Sigmoid colon (tissue), 7 donors: ENCODE data around the gene TM9SF4. TPM values are rescaled to one million over a fixed set of nuclear protein-coding genes. Genes with fewer than 3 reads are reported as not detected.

ENCODE experiments used
- DNase-seq: peaks from one replicate; pipeline ENCODE4 v3.0.0-alpha.2; 2019
- H3K27ac ChIP-seq, 4 donors: fragments of 200-600 bp; sonication (generic); one replicate each; pipeline ENCODE4 v1.5.1; 2016 to 2019; ENCODE audit warnings: mild to moderate bottlenecking in 1 of 4
- H3K27me3 ChIP-seq, 3 donors: fragments of 200-600 bp; sonication (generic); one replicate each; pipeline ENCODE4 v1.5.1; 2019; ENCODE audit warnings: mild to moderate bottlenecking in 1 of 3
- H3K36me3 ChIP-seq, 4 donors: fragments of 200-600 bp; sonication (generic); one replicate each; pipeline ENCODE4 v1.5.1; 2016 to 2019
- H3K4me1 ChIP-seq, 4 donors: fragments of 200-600 bp; sonication (generic); one replicate each; pipeline ENCODE4 v1.5.1; 2017 to 2019
- H3K4me3 ChIP-seq, 4 donors: fragments of 200-600 bp; sonication (generic); one replicate each; pipeline ENCODE4 v1.5.1; 2017 to 2019; ENCODE audit warnings: mild to moderate bottlenecking in 2 of 4, moderate library complexity in 1 of 4
- H3K9me3 ChIP-seq, 4 donors: fragments of 200-600 bp in 3 of 4; sonication (generic) in 3 of 4; one replicate each; pipeline versions ENCODE4 v1.5.1 to v1.6.1; 2013 to 2019
- EP300 ChIP-seq, 4 donors: sonication (generic); formaldehyde crosslinking; IDR thresholded peaks; one replicate each; pipeline ENCODE4 v1.6.1; 2017; ENCODE audit warnings: antibody characterized with exemption in 4 of 4
- POLR2A ChIP-seq, 2 donors: fragments of 450-650 bp; IDR thresholded peaks; one replicate each; pipeline ENCODE4 v1.6.1; 2016; ENCODE audit warnings: antibody characterized with exemption in 2 of 2, mild to moderate bottlenecking in 2 of 2, moderate library complexity in 2 of 2
- POLR2AphosphoS5 ChIP-seq, 4 donors: sonication (generic); formaldehyde crosslinking; IDR thresholded peaks; one replicate each; pipeline ENCODE4 v1.6.1; 2017; ENCODE audit warnings: antibody characterized with exemption in 4 of 4
- WGBS, 2 donors: extraction: QIAGEN DNeasy Blood & Tissue Kit; methylation state at CpG; one replicate each; pipeline ENCODE4 v1.1.7; 2013; 5-methylcytosine and 5-hydroxymethylcytosine counted together
- intact Hi-C: fragments of 100-400 bp; cut with DNase I; formaldehyde crosslinking; loops from one replicate; pipeline ENCODE4 v1.15.1; 2023
- polyA plus RNA-seq, 3 donors: library from polyadenylated mRNA; stranded (reverse); fragments of 200-250 nt; gene quantifications; one replicate each; pipeline ENCODE4 v1.2.3, GENCODE V29; 2013
- total RNA-seq, 4 donors: library from RNA; depleted of rRNA; stranded (reverse); fragments of >200 nt; gene quantifications; one replicate each; pipeline ENCODE4 v1.1.0, GENCODE V29; 2016
- TF ChIP-seq, protein P1 (sequence below), 4 experiments: fragments of 450-650 bp in 3 of 4; fragments of 200-600 bp in 1 of 4; IDR thresholded peaks; one replicate each; pipeline ENCODE4 v1.5.1; 2016 to 2019; ENCODE audit warnings: antibody characterized with exemption in 4 of 4, mild to moderate bottlenecking in 3 of 4, moderate library complexity in 2 of 4
- donor health status: healthy with polysubstance abuse.
- donor health status: Bipolar disorder and iron deficiency.
- donor health status: healthy.

Gene TM9SF4
- total and polyA plus RNA-seq, 7 donors = 6.6 to 38.3 (median 17.1) TPM

DNA sequence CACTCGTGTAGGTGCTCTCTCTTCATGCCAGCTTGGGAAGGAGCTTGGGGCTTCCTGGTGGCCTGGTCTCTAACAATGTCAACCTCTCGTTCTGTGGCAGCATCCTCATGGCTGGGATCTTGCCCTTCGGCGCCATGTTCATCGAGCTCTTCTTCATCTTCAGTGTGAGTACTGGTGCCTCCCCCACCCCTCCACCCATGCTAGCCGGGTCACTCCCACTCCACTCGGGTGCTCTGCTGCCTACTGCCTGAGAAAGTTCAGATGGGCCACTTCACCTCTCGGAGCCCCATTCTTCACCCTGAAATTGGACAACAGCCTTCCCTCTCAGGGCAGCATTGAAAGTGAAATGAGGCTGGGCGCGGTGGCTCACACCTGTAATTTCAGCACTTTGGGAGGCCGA, 48.8 kb downstream of the TM9SF4 start:
- 97 to 98% methylated on average over 11 of the region's 11 CpGs for whole genome bisulfite sequencing, 2 donors
- Histone ChIP-seq H3K36me3 (peaks cover 12 to 84% (median 46%) of the 10 kb centered on the region in 4 donors), H3K27me3 (no peaks in the 10 kb centered on the region), H3K4me1 (peaks cover 0 to 13% (median 8%) of the 10 kb centered on the region in 4 donors), H3K27ac (no peak overlapping the region), H3K9me3 (no peaks in the 10 kb centered on the region), H3K4me3 (no peak overlapping the region)
- TF ChIP-seq, protein P1, sequence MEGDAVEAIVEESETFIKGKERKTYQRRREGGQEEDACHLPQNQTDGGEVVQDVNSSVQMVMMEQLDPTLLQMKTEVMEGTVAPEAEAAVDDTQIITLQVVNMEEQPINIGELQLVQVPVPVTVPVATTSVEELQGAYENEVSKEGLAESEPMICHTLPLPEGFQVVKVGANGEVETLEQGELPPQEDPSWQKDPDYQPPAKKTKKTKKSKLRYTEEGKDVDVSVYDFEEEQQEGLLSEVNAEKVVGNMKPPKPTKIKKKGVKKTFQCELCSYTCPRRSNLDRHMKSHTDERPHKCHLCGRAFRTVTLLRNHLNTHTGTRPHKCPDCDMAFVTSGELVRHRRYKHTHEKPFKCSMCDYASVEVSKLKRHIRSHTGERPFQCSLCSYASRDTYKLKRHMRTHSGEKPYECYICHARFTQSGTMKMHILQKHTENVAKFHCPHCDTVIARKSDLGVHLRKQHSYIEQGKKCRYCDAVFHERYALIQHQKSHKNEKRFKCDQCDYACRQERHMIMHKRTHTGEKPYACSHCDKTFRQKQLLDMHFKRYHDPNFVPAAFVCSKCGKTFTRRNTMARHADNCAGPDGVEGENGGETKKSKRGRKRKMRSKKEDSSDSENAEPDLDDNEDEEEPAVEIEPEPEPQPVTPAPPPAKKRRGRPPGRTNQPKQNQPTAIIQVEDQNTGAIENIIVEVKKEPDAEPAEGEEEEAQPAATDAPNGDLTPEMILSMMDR (IDR thresholded peaks at IDR 0.05) = no peak
- no peak for TF ChIP-seq POLR2A (IDR thresholded peaks at IDR 0.05)
- no peak for TF ChIP-seq POLR2AphosphoS5 (IDR thresholded peaks at IDR 0.05)
- no peak for TF ChIP-seq EP300 (IDR thresholded peaks at IDR 0.05)
- intact Hi-C loops = no loop called here
- DNase-seq = peak; percentile 30

DNA sequence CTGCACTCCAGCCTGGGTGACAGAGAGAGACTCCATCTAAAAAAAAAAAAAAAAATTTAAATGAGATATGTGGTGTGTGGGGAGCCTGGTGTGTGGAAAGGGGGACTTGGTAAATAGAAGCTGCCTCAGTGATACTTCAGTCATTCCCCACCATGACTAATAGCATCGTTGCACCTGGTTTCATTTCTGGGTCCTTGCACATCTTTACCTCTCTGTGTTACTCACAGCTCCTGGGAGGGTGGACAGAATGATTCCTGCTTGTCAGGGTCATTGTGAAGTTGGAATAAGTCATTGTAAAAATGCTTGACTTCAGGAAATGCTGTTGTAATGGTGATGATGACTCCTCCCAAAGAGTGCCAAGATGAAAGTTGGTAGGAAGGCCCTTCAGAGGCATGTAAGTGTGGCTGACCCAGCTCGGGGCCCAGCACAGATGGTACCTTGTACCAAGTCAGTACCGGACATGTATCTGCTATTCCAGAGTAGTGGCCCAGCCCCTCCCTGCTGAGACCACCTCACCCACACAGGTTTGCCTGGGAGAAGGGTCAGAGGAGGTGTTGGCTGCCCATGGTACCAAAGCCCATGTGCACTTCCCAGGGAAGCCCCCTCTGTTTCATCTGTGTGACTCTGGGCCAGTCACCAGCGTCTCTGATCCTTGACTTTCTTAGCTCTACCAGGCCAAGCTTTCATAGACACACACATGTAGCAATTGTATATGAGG, 49.6 kb downstream of the TM9SF4 start:
- Histone ChIP-seq H3K27ac (no peak overlapping the region), H3K9me3 (no peaks in the 10 kb centered on the region), H3K4me3 (no peak overlapping the region), H3K36me3 (peaks cover 6 to 84% (median 43%) of the 10 kb centered on the region in 4 donors), H3K4me1 (peaks cover 0 to 13% (median 8%) of the 10 kb centered on the region in 4 donors), H3K27me3 (no peaks in the 10 kb centered on the region)
- intact Hi-C loops = no loop called here
- WGBS, 2 donors = 93 to 97% methylated on average over 4 of the region's 4 CpGs
- TF ChIP-seq EP300 (IDR thresholded peaks at IDR 0.05) = no peak
- TF ChIP-seq POLR2AphosphoS5 (IDR thresholded peaks at IDR 0.05) = no peak
- TF ChIP-seq, protein P1 (IDR thresholded peaks at IDR 0.05) = no peak
- TF ChIP-seq POLR2A (IDR thresholded peaks at IDR 0.05) = no peak
- DNase-seq = peak; percentile 28

DNA sequence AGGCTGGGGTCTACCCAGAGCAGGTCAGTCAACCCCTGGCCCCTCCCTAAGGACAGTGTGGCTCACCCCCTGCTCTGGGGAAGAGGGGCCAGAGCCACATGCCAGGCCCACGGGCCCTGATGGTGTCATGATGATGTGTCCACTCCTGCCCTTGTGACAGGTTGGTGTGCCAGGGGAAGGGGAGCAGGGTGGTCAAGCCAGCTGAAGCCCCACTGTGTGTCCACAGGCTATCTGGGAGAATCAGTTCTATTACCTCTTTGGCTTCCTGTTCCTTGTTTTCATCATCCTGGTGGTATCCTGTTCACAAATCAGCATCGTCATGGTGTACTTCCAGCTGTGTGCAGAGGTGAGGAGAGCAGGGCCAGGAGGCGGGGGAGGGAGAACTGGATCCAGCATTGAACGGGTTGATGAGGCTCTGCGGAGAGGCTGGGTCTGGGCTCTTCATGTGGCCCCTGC, 50.3 kb downstream of the TM9SF4 start:
- Histone ChIP-seq H3K27me3 (no peaks in the 10 kb centered on the region), H3K9me3 (no peaks in the 10 kb centered on the region), H3K4me3 (no peak overlapping the region), H3K4me1 (peaks cover 0 to 8% (median 6%) of the 10 kb centered on the region in 4 donors), H3K36me3 (peaks cover 5 to 86% (median 49%) of the 10 kb centered on the region in 4 donors), H3K27ac (no peak overlapping the region)
- peak; percentile 52 for DNase-seq
- intact Hi-C loops = no loop called here
- 74 to 92% methylated on average over 5 of the region's 5 CpGs for WGBS, 2 donors
- TF ChIP-seq EP300 (IDR thresholded peaks at IDR 0.05) (no peak), POLR2A (IDR thresholded peaks at IDR 0.05) (no peak), POLR2AphosphoS5 (IDR thresholded peaks at IDR 0.05) (no peak)
- TF ChIP-seq, protein P1 (IDR thresholded peaks at IDR 0.05) = no peak

DNA sequence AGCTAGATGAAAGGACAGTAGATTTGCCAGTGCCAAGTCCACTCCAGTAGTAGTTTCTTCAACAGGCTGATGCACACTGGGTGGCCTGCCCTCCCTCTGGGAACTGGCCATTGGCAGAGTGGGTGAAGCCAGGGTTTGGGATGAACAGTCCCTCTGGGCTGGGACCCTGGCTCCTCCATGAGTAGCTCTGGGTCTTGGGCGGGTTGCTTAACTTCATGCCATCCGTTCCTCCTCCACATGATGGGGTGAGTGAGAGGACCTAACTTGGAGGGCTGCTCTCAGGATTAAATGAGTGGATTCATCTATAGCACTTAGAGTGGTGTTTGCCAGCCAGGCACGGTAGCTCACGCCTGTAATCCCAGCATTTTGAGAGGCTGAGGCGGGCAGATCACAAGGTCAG, 50.8 kb downstream of the TM9SF4 start:
- Histone ChIP-seq H3K4me1 (peaks cover 0 to 7% (median 1%) of the 10 kb centered on the region in 4 donors), H3K9me3 (no peaks in the 10 kb centered on the region), H3K4me3 (no peak overlapping the region), H3K27me3 (no peaks in the 10 kb centered on the region), H3K36me3 (peaks cover 5 to 86% (median 54%) of the 10 kb centered on the region in 4 donors), H3K27ac (no peak overlapping the region)
- intact Hi-C loops = no loop called here
- WGBS, 2 donors = 95% methylated on average over 5 of the region's 5 CpGs
- DNase-seq = peak; percentile 26
- TF ChIP-seq POLR2AphosphoS5 (IDR thresholded peaks at IDR 0.05) = no peak
- no peak for TF ChIP-seq EP300 (IDR thresholded peaks at IDR 0.05)
- TF ChIP-seq POLR2A (IDR thresholded peaks at IDR 0.05) = no peak
- TF ChIP-seq, protein P1 (IDR thresholded peaks at IDR 0.05) = no peak
